Left lung (tissue), 10 donors: ENCODE results near the gene TPMT. TPM values are rescaled to one million over a fixed set of nuclear protein-coding genes. Genes with fewer than 3 reads are reported as not detected.
A peak's percentile ranks its signal among the peaks of the same experiment; 100 is the strongest.

Experiments
- ATAC-seq: fragments of 200-7000 bp; cut with Tn5 transposase; one replicate; pipeline ENCODE4 v1.9.1; 2020; ENCODE audit warnings: moderate library complexity
- DNase-seq, 4 donors: peaks; one replicate each; pipeline ENCODE4 v3.0.0-alpha.2; 2013 to 2020
- H3K27ac ChIP-seq, 2 donors: fragments of 200-600 bp; sonication (generic) in 1 of 2; one replicate each; pipeline versions ENCODE4 v1.5.0 to v1.8.0; 2020 to 2021
- H3K27me3 ChIP-seq, 2 donors: fragments of 200-600 bp; sonication (generic) in 1 of 2; one replicate each; pipeline versions ENCODE4 v1.5.0 to v1.8.0; 2020 to 2021
- H3K36me3 ChIP-seq, 2 donors: fragments of 200-600 bp; sonication (generic) in 1 of 2; one replicate each; pipeline versions ENCODE4 v1.5.0 to v1.8.0; 2020 to 2021
- H3K4me1 ChIP-seq, 2 donors: fragments of 200-600 bp; one replicate each; pipeline ENCODE4 v1.8.0; 2021
- H3K4me3 ChIP-seq, 2 donors: fragments of 200-600 bp; sonication (generic) in 1 of 2; one replicate each; pipeline versions ENCODE4 v1.5.0 to v1.8.0; 2020 to 2021; ENCODE audit warnings: mild to moderate bottlenecking in 1 of 2
- H3K9me3 ChIP-seq, 2 donors: fragments of 200-600 bp; sonication (generic) in 1 of 2; one replicate each; pipeline versions ENCODE4 v1.5.0 to v1.8.0; 2020 to 2021
- CTCF ChIP-seq, 2 donors: fragments of 200-600 bp; sonication (generic) in 1 of 2; IDR thresholded peaks; one replicate each; pipeline versions ENCODE4 v1.5.0 to v1.8.0; 2021; ENCODE audit warnings: antibody characterized with exemption in 2 of 2
- intact Hi-C, 2 donors: fragments of 100-400 bp; cut with DNase I; formaldehyde crosslinking; loops; one replicate each; pipeline versions ENCODE4 v1.11.2 to v1.14.2; 2022
- polyA plus RNA-seq, 6 donors: library from polyadenylated mRNA; unstranded; fragments of 120-200 nt; gene quantifications; one replicate each; pipeline ENCODE4 v1.2.1, GENCODE V29; 2013; ENCODE audit not compliant: insufficient read length in 6 of 6
- total RNA-seq, 2 donors: library from RNA; stranded (reverse); fragmentation: NEBNext Ultra II Directional; extraction: Animal tissue kit (Norgen Biotek cat#: 25700); gene quantifications; one replicate each; pipeline ENCODE4 v1.2.1, GENCODE V29; 2021
- donor health status: DM: no; HTN: yes; CAD: no.
- donor health status: DM: no; HTN: no; CAD: no.

TPMT gene
- total and polyA plus RNA-seq, 8 donors = 12.1 to 16.3 (median 14.8) TPM

- peak overlapping the region in 1 of 2 donors; percentile 35 for H3K27ac ChIP-seq
- no peaks in the 10 kb centered on the region for H3K9me3 ChIP-seq
- ATAC-seq = no peak
- peaks cover 0 to 6% of the 10 kb centered on the region in 2 donors for H3K4me1 ChIP-seq
- no peaks in the 10 kb centered on the region for H3K27me3 ChIP-seq
- H3K36me3 ChIP-seq = peaks cover 0 to 62% of the 10 kb centered on the region in 2 donors
- no peak overlapping the region for H3K4me3 ChIP-seq
- DNase-seq = no peak
- intact Hi-C loops = no loop called here
- no peak for TF ChIP-seq CTCF (IDR thresholded peaks at IDR 0.05)
Observed at GRCh38 chr6:18161431-18161830, 6.6 kb upstream of the TPMT start.

GRCh38 chr6:18160911-18161310, 6.0 kb upstream of the TPMT start:
- Histone ChIP-seq H3K4me1 (peaks cover 0 to 8% of the 10 kb centered on the region in 2 donors), H3K27me3 (no peaks in the 10 kb centered on the region), H3K9me3 (no peaks in the 10 kb centered on the region), H3K4me3 (no peak overlapping the region), H3K36me3 (peaks cover 0 to 57% of the 10 kb centered on the region in 2 donors), H3K27ac (peak overlapping the region in 1 of 2 donors; percentile 35)
- ATAC-seq = no peak
- TF ChIP-seq CTCF (IDR thresholded peaks at IDR 0.05) = no peak
- intact Hi-C loops = no loop called here
- DNase-seq = no peak

GRCh38 chr6:18155864-18156421, 1.1 kb upstream of the TPMT start:
- TF ChIP-seq CTCF (IDR thresholded peaks at IDR 0.05) = no peak
- intact Hi-C loops = no loop called here
- H3K4me1 ChIP-seq = peaks cover 13 to 30% of the 10 kb centered on the region in 2 donors
- H3K27me3 ChIP-seq = no peaks in the 10 kb centered on the region
- DNase-seq (peak; percentile 24 to 88 (median 77)), ATAC-seq (peak; percentile 58)
- peak overlapping the region; percentile 88 to 93 for H3K4me3 ChIP-seq
- H3K27ac ChIP-seq = peak overlapping the region; percentile 81 to 97
- H3K9me3 ChIP-seq = no peaks in the 10 kb centered on the region
- H3K36me3 ChIP-seq = peaks cover 0 to 13% of the 10 kb centered on the region in 2 donors

- Histone ChIP-seq H3K4me1 (peaks cover 13 to 30% of the 10 kb centered on the region in 2 donors), H3K9me3 (no peaks in the 10 kb centered on the region), H3K36me3 (peaks cover 0 to 7% of the 10 kb centered on the region in 2 donors), H3K27me3 (no peaks in the 10 kb centered on the region), H3K4me3 (peak within 1 kb of the TSS; percentile 88 to 93), H3K27ac (peak within 1 kb of the TSS; percentile 84 to 97)
- ATAC-seq = peak; percentile 96
- intact Hi-C loops = no loop called here
- peak; percentile 96 to 100 (median 99) for DNase-seq
- peak in 1 of 2 donors; percentile 21 for TF ChIP-seq CTCF (IDR thresholded peaks at IDR 0.05)
Observed at GRCh38 chr6:18155150-18155863, 430 bp upstream of the TPMT start, which contains the start of gene KDM1B. Gene KDM1B, plus strand, starts transcription at chr6:18155422. Its CDS starts 4,474 bp downstream, at chr6:18159896.

- intact Hi-C loops = no loop called here
- Histone ChIP-seq H3K9me3 (no peaks in the 10 kb centered on the region), H3K27ac (peak overlapping the region in 1 of 2 donors; percentile 59), H3K27me3 (no peaks in the 10 kb centered on the region), H3K4me3 (no peak overlapping the region), H3K4me1 (peaks cover 13 to 30% of the 10 kb centered on the region in 2 donors), H3K36me3 (no peaks in the 10 kb centered on the region)
- TF ChIP-seq CTCF (IDR thresholded peaks at IDR 0.05) = no peak
- no peak for ATAC-seq
- DNase-seq = no peak
Observed at GRCh38 chr6:18153311-18153703, 1.6 kb downstream of the TPMT start.
